MM.1S (cell line): Measurements from ENCODE around the gene BRD9.

ENCODE experiments used
- CTCF ChIP-seq: fragments of 300-600 bp; sonication (generic); IDR thresholded peaks from 2 replicates; pipeline ENCODE4 v1.5.1; 2016; ENCODE audit warnings: antibody characterized with exemption, low read length, mixed read lengths
- EZH2 ChIP-seq: fragments of 300-600 bp; sonication (generic); optimal IDR thresholded peaks from 2 replicates; pipeline ENCODE3; 2017; ENCODE audit warnings: low read depth, mild to moderate bottlenecking, antibody characterized with exemption, low read length, mixed read lengths
- EZH2phosphoT487 ChIP-seq: fragments of 300-600 bp; sonication (generic); IDR thresholded peaks from 2 replicates; pipeline ENCODE4 v1.6.1; 2018; ENCODE audit warnings: antibody characterized with exemption, low read length

- TF ChIP-seq CTCF (no peak), EZH2phosphoT487 (no peak), EZH2 (no peak)
These were observed 20.9 kb downstream of the BRD9 start for GRCh38 chr5:871596-872298.
